Measurements from ENCODE around the gene XYLB.
"Not testable (repeated sequence)": the region's sequence is repeated elsewhere in the genome, so short reads cannot be mapped to it uniquely, and the experiment has no call there.

Gene XYLB

GRCh38 chr3:38401246-38401962 is 54.8 kb downstream of the XYLB start:
- DNase-seq = no peak

GRCh38 chr3:38404286-38404685 is 57.7 kb downstream of the XYLB start:
- DNase-seq = no peak

GRCh38 chr3:38411591-38411990 is 65.0 kb downstream of the XYLB start:
- no peak for DNase-seq

- not testable (repeated sequence) for DNase-seq
Measured at GRCh38 chr3:38420758-38421157, 74.2 kb downstream of the XYLB start.

GRCh38 chr3:38421679-38422336 is 75.2 kb downstream of the XYLB start:
- DNase-seq = no peak

DNA sequence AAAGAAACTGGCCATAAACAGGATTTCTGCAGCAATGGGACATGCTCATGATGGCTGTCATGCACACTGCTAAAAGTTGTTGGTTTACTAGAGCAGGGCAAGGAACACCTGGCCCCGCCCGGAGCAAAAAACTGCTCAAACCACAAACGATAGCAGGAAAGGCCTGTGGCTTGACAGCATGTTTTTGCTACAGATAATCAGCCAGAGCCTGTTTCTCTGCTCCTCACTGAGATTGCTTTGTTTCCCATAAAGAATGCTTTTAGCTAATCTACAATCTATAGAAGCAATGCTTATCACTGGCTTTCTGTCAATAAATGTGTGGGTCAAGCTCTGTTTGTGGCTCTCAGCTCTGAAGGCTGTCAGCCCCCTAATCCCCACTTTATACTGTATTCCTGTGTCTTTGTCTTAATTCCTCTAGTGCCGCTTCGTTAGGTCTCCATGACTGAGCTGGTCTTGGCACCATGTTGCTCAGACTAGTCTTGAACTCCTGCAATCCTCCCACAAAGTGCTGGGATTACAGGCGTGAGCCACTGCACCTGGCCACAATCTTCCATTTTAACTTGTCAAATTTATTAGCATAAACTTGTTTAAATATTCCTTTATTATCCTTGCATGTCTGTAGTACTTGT is 80.3 kb downstream of the XYLB start:
- DNase-seq = not testable (repeated sequence)

DNA sequence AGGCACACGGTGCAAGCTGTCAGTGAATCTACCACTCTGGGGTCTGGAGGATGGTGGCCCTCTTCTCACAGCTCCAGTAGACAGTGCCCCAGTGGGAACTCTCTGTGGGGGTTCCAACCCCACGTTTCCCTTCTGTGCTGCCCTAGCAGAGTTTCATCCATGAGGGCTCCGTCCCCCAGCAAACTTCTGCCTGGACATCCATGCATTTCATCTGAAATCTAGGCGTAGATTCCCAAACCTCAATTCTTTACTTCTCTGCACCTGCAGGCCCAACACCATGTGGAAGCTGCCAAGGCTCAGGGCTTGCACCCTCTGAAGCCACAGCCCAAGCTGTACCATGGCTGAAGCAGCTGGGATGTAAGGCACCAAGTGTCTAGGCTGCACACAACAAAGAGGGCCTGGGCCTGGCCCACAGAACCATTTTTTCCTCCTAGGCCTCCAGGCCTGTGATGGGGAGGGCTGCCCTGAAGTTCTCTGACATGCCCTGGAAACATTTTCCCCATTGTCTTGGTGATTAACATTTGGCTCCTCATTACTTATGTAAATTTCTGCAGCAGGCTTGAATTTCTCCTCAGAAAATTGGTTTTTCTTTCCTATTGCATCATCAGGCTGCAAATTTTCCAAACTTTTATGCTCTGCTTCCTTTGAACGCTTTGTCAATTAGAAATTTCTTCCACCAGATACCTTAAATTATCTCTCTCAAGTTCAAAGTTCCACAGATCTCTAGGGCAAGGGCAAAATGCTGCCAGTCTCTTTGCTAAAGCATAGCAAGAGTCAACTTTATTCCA is 86.5 kb downstream of the XYLB start:
- DNase-seq = not testable (repeated sequence)

- not testable (repeated sequence) for DNase-seq
Measured at GRCh38 chr3:38433661-38434060, 87.1 kb downstream of the XYLB start.

GRCh38 chr3:38438436-38439069 is 92.0 kb downstream of the XYLB start:
- DNase-seq = not testable (repeated sequence)

GRCh38 chr3:38443205-38443604 is 96.6 kb downstream of the XYLB start:
- DNase-seq = not testable (repeated sequence)

DNA sequence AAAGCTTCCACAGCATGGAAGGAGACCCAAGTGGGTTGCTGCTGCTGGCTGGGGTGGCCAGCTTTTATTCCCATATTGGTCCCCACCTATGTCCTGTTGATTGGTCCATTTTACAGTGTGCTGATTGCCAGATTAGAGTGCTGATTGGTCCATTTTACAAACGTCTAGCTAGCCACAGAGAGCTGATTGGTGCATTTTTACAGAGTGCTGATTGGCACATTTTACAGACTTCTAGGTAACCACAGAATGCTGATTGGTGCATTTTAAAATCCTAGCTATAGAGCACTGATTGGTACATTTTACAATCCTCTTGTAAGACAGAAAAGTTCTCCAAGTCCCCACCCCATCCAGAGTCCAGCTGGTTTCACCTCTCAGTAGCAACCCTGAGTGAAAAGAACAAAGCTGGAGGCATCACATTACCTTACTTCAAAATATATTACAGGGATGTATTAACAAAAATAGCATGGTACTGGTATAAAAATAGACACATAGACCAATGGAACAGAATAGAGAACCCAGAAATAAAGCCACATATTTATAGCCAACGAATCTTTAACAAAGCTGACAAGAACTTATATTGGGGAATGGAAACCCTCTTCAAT is 99.6 kb downstream of the XYLB start:
- DNase-seq = no peak

DNA sequence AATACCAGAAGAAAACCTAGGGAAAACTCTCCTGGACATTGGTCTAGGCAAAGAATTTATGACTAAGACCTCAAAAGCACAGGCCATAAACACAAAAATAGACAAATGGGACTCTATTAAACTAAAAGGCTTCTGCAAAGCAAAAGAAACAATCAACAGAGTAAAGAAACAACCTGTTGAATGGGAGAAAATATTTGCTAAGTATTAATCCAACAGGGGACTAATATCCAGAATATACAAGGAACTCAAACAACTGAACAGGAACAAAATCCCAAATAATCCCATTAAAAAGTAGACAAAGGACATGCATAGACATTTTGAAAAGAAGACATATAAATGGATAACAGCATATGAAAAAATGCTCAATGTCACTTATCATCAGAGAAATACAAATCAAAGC is 100.2 kb downstream of the XYLB start:
- no peak for DNase-seq

DNA sequence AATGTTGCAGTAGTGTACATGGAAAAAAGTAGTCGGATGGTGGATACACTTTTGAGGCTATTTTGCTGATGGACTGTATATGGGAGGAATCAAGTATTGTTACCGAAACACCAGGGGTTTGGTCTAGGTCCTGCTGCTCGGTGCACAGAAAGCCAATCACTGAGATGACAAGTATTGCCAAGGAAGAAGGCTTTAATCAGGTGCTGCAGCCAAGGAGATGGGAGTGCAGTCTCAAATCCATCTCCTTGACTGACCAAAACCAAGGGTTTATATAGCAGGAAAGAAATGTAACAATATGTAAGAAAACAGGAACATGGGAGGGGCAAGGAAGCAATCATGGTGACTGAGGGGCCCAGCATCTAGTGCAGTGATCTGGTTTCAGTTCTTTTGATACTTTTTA is 104.3 kb downstream of the XYLB start:
- DNase-seq = no peak

DNA sequence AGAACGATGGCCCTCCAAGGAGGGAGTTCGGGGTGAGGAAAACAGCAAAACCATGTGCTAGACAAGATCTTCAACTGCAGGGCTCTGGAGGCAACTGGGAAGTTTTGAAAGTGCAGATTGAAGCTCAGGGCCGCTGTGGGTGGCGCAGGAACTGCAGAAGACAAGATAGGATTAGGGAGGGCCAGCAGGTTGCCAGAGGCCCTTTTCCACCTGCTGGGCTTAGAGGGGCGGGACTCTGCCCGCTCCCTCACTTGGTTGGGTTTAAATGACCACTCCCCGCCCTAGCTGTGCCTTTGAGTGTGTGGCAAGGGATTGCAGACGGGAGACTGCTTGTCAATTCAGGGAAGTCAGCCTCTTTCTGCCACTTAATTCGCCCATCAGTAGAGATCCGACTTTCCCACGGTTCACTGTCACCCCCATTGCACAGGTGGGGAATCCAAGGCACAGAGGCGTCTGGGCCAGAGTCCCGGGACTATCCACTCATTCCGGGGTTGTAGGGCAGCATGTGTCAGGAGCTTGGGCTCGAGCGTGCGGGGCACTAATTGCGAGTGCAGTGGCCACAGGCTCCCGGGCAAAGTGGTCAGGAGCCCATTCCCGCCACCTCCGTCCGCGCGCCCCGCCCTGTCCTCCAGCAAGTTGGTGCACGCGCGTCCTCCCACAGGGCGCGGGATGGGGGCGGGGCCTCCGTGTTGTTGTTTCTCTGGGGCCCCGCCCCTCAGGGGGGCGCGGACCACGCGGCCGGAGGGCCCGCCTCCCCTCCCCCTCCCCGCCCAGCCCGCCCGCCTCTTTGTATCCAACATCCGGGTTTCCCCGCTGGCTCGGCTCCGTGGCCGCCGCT is 106.7 kb downstream of the XYLB start, which contains the start of gene ACVR2B:
TSS of gene ACVR2B (plus strand) at position 816 of the 838 bp plus-strand sequence. CDS start 433 bp downstream, outside the sequence.
- peak; percentile 4 for DNase-seq

DNA sequence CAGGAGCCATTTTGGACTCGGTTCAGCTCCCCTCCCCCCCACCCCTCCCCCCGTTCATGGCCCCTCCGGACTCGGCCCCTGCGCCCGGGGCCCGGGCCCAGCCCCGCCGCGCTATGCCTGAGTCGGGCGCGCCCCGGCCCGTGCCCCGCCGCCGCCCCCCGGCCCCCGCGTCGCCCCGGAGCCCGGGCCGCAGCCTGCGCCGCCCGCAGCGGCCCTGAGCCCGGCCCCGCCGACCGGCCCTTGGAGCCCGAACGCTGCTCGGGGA is 107.3 kb downstream of the XYLB start:
- no peak for DNase-seq

GRCh38 chr3:38454178-38454883 is 107.7 kb downstream of the XYLB start:
- DNase-seq = no peak

GRCh38 chr3:38454884-38455638 is 108.5 kb downstream of the XYLB start:
- DNase-seq = peak; percentile 4

- DNase-seq = no peak
Measured at GRCh38 chr3:38455639-38456430, 109.2 kb downstream of the XYLB start.

Data from NCI-H1436 treated with DMSO at 0.1 percent for 48 hours (cell line).